Measurements from ENCODE around the gene USP24. TPM values are rescaled to one million over a fixed set of nuclear protein-coding genes. Genes with fewer than 3 reads are reported as not detected.
A peak's percentile ranks its signal among the peaks of the same experiment; 100 is the strongest.

The USP24 gene
- total RNA-seq, 6 experiments from 2014 or later: 19.9 to 28.0 (median 21.9) TPM

DNA sequence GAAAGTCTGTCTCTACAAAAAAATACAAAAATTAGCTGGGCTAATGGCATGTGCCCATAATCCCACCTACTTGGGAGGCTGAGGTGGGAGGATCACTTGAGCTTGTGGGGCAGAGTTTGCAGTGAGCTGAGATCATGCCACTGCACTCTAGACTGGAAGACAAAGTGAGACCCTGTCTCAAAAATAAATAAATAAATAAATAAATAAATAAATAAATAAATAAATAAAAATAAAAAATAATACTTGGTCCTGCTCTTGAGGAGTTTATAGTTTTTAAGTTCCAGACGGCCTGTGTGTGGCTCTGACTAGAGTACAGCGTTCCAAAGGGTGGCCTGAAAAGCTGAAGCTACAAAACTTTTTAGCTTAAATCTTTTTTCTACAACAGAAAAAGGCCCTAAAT is 140.7 kb downstream of the USP24 start:
- H3K4me3 ChIP-seq: no peak overlapping the region
- no peak overlapping the region for H3K27ac ChIP-seq
- ATAC-seq (no peak), DNase-seq (no peak)
- no peaks in the 10 kb centered on the region for H3K9me3 ChIP-seq
- intact Hi-C loops (cut with DNase I): no loop called here
- 71% methylated on average over 2 of the region's 2 CpGs for WGBS (ENCODE audit: insufficient coverage, low coverage, low lambda C conversion rate, missing lambda C conversion rate)
- TF ChIP-seq, protein P1, sequence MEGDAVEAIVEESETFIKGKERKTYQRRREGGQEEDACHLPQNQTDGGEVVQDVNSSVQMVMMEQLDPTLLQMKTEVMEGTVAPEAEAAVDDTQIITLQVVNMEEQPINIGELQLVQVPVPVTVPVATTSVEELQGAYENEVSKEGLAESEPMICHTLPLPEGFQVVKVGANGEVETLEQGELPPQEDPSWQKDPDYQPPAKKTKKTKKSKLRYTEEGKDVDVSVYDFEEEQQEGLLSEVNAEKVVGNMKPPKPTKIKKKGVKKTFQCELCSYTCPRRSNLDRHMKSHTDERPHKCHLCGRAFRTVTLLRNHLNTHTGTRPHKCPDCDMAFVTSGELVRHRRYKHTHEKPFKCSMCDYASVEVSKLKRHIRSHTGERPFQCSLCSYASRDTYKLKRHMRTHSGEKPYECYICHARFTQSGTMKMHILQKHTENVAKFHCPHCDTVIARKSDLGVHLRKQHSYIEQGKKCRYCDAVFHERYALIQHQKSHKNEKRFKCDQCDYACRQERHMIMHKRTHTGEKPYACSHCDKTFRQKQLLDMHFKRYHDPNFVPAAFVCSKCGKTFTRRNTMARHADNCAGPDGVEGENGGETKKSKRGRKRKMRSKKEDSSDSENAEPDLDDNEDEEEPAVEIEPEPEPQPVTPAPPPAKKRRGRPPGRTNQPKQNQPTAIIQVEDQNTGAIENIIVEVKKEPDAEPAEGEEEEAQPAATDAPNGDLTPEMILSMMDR (IDR thresholded peaks at IDR 0.05): no peak
- no peak for TF ChIP-seq POLR2A (IDR thresholded peaks at IDR 0.05)
- no peaks in the 10 kb centered on the region for H3K27me3 ChIP-seq
- H3K36me3 ChIP-seq: peaks cover 0 to 72% (median 23%) of the 10 kb centered on the region in 4 donors
- H3K4me1 ChIP-seq: no peaks in the 10 kb centered on the region

- Histone ChIP-seq H3K27ac (no peak overlapping the region), H3K9me3 (no peaks in the 10 kb centered on the region), H3K4me1 (peaks cover 0 to 5% (median 2%) of the 10 kb centered on the region in 4 donors), H3K36me3 (peaks cover 0 to 63% (median 20%) of the 10 kb centered on the region in 4 donors), H3K27me3 (no peaks in the 10 kb centered on the region), H3K4me3 (no peak overlapping the region)
- TF ChIP-seq, protein P1 (IDR thresholded peaks at IDR 0.05): no peak
- no peak for TF ChIP-seq POLR2A (IDR thresholded peaks at IDR 0.05)
- no peak for DNase-seq
- intact Hi-C loops (cut with DNase I): no loop called here
- ATAC-seq: no peak
- 87% methylated on average over 3 of the region's 3 CpGs for WGBS (ENCODE audit: insufficient coverage, low coverage, low lambda C conversion rate, missing lambda C conversion rate)
These were observed 141.8 kb downstream of the USP24 start for GRCh38 chr1:55073187-55073916.

DNA sequence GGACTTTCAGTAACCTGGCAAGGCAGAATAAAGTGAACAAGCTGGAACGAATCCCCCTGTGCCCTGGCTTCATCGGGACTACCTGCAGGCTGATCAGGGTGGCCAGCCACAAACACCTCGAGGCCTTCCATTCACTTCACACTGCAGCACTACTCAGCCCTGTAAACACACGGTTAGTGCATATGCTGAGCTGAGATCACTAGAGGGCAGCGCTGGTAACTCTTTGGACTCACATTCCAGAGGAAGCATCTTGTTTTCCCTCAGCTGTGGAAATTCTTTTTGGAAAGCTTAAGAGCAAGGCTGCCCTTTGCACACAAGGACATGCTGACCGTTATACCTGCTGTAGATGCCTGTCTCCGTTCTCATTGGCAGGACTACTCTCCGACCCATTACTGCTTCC is 143.7 kb downstream of the USP24 start:
- intact Hi-C loops (cut with DNase I): no loop called here
- peak; percentile 72 to 87 (median 75) for ATAC-seq
- DNase-seq: peak in 1 of 3 donors; percentile 51
- H3K27ac ChIP-seq: peak overlapping the region in 1 of 3 donors; percentile 61
- WGBS (ENCODE audit: insufficient coverage, low coverage, low lambda C conversion rate, missing lambda C conversion rate): 36% methylated on average over 6 of the region's 8 CpGs
- H3K36me3 ChIP-seq: peaks cover 0 to 50% (median 14%) of the 10 kb centered on the region in 4 donors
- no peak overlapping the region for H3K4me3 ChIP-seq
- no peaks in the 10 kb centered on the region for H3K9me3 ChIP-seq
- H3K4me1 ChIP-seq: peaks cover 0 to 19% (median 2%) of the 10 kb centered on the region in 4 donors
- TF ChIP-seq, protein P1 (IDR thresholded peaks at IDR 0.05): peak in 3 of 4 donors; percentile 29 to 45 (median 44)
- no peak for TF ChIP-seq POLR2A (IDR thresholded peaks at IDR 0.05)
- no peaks in the 10 kb centered on the region for H3K27me3 ChIP-seq

GRCh38 chr1:55070293-55071164 is 144.6 kb downstream of the USP24 start:
- Histone ChIP-seq H3K4me3 (no peak overlapping the region), H3K27me3 (no peaks in the 10 kb centered on the region), H3K27ac (peak overlapping the region in 2 of 3 donors; percentile 8 to 61), H3K36me3 (peaks cover 0 to 51% (median 14%) of the 10 kb centered on the region in 4 donors), H3K4me1 (peaks cover 0 to 28% (median 2%) of the 10 kb centered on the region in 4 donors), H3K9me3 (no peaks in the 10 kb centered on the region)
- intact Hi-C loops (cut with DNase I): no loop called here
- WGBS (ENCODE audit: insufficient coverage, low coverage, low lambda C conversion rate, missing lambda C conversion rate): 57% methylated on average over 12 of the region's 17 CpGs
- ATAC-seq: peak; percentile 10 to 47 (median 28)
- DNase-seq: peak in 1 of 3 donors; percentile 49
- TF ChIP-seq, protein P1 (IDR thresholded peaks at IDR 0.05): no peak
